ENCODE results near the gene RPS27. TPM values are rescaled to one million over a fixed set of nuclear protein-coding genes. Genes with fewer than 3 reads are reported as not detected.

Gene RPS27
- polyA plus RNA-seq, 2 of the 4 experiments (the other 2 are of a cell fraction): 4,831 to 5,586 TPM

GRCh38 chr1:153967107-153967999, 23.2 kb upstream of the RPS27 start, which contains the start of gene CREB3L4 (continued):
- TF ChIP-seq CTCF (IDR thresholded peaks at IDR 0.05) (peak; percentile 29; the same call in 1 of the 3 replicates), CBX2 (IDR thresholded peaks at IDR 0.05; ENCODE audit: borderline replicate concordance, low read depth) (no peak), EP300 (IDR thresholded peaks at IDR 0.05) (no peak), MAFK (IDR thresholded peaks at IDR 0.05; ENCODE audit: partially characterized antibody) (peak; percentile 19), USF2 (IDR thresholded peaks at IDR 0.05) (peak; percentile 95), TFCP2L1 (CRISPR knock-in tag; IDR thresholded peaks at IDR 0.05) (0 out of 2 replicates have a peak, but pooled peaks have one; percentile 11), CBX8 (IDR thresholded peaks at IDR 0.05) (no peak), RFX5 (IDR thresholded peaks at IDR 0.05) (no peak; the same call in 1 of the 2 replicates), GATA3 (IDR thresholded peaks at IDR 0.05; ENCODE audit: borderline replicate concordance) (no peak), PBX3 (IDR thresholded peaks at IDR 0.05) (peak; percentile 98), KDM5A (IDR thresholded peaks at IDR 0.05) (peak; percentile 54), MAX (IDR thresholded peaks at IDR 0.05) (peak; percentile 95), PHF8 (IDR thresholded peaks at IDR 0.05; ENCODE audit: borderline replicate concordance, low read depth) (peak; percentile 55; the same call in 1 of the 2 replicates), HOXB5 (CRISPR knock-in tag; IDR thresholded peaks at IDR 0.05) (no peak), ZC3H11A (IDR thresholded peaks at IDR 0.05) (no peak)

GRCh38 chr1:153968000-153968363, 22.6 kb upstream of the RPS27 start:
- H3K27ac ChIP-seq: peak overlapping the region; percentile 90 to 92
- POLR2A ChIA-PET: interaction anchor here (1.1 to 4.2 kb wide), 11 partner anchors 9 to 334 kb away, joined by 3 to 78 read pairs (median 8); partner anchors contain the start of genes CHTOP, CRTC2, DENND4B and JTB
- CTCF ChIA-PET: interaction anchor here (1.2 to 4.7 kb wide), 12 partner anchors 10 to 579 kb away, joined by 3 to 52 read pairs (median 5); partner anchors contain the start of genes CRTC2, DENND4B, JTB and RAB13
- FAIRE-seq (no peak), ATAC-seq (no peak), DNase-seq (ENCODE audit: low read depth in 1 of 2, low spot score in 1 of 2) (no peak)
- H3K4me3 ChIP-seq: peak overlapping the region; percentile 64
- peak overlapping the region; percentile 99 for H3K4me2 ChIP-seq
- H3K9me3 ChIP-seq: no peaks in the 10 kb centered on the region
- TF ChIP-seq MAX (IDR thresholded peaks at IDR 0.05) (no peak), SMC3 (IDR thresholded peaks at IDR 0.05) (no peak), KDM1A (IDR thresholded peaks at IDR 0.05; ENCODE audit: low read depth) (no peak), PBX3 (IDR thresholded peaks at IDR 0.05) (no peak), EHMT2 (IDR thresholded peaks at IDR 0.05; ENCODE audit: low read depth) (no peak), ELK1 (IDR thresholded peaks at IDR 0.05; ENCODE audit: low read depth, low read length) (no peak), HES2 (IDR thresholded peaks at IDR 0.05) (no peak)
- peaks cover 17% of the 10 kb centered on the region for H3K4me1 ChIP-seq
- WGBS (ENCODE audit: missing lambda C conversion rate): 10% methylated on average over 8 of the region's 8 CpGs
